K562 (cell line): ENCODE results near the gene BMP2K. TPM values are rescaled to one million over a fixed set of nuclear protein-coding genes. Genes with fewer than 3 reads are reported as not detected.
"Not testable (repeated sequence)": the region's sequence is repeated elsewhere in the genome, so short reads cannot be mapped to it uniquely, and the experiment has no call there.

Experiments used
- ATAC-seq: fragments of 200-7000 bp; cut with Tn5 transposase; 3 replicates; pipeline ENCODE4 v1.9.1; 2020; ENCODE audit warnings: moderate library complexity
- BruUV-seq: library from RNA; stranded (reverse); fragments of 400-500 nt; replicated peaks from 2 replicates; lab custom pipeline; 2021; lab: Mats Ljungman, UMichigan
- CTCF ChIA-PET: fragments of 300-600 bp; formaldehyde crosslinking; extraction: SDS; loops from one replicate; lab custom pipeline; 2021; ENCODE audit warnings: low intra/inter-chr PET ratio; lab: Yijun Ruan, JAX
- POLR2A ChIA-PET: fragments of 300-600, 350-650 bp; sonication (Branson Sonifier 250); formaldehyde crosslinking; extraction: SDS; loops from one replicate; lab custom pipeline; 2021; ENCODE audit warnings: antibody characterized with exemption, inconsistent platforms; lab: Yijun Ruan, JAX
- DNase-seq, 4 experiments: peaks; one replicate each; pipeline versions ENCODE4 v3.0.0 to v3.0.0-alpha.2; 2011 to 2018; ENCODE audit warnings: low spot score in 3 of 4, mixed read lengths in 3 of 4; ENCODE audit errors: extremely low read depth in 1 of 4
- FAIRE-seq: peaks from 2 replicates; lab custom pipeline; 2011; peaks lifted over from hg19 to GRCh38; lab: Jason Lieb, UNC
- H2AFZ ChIP-seq: 2 replicates; pipeline ENCODE4 v1.6.0; 2011; ENCODE audit warnings: low read depth, low read length, control low read depth, inconsistent platforms
- H3K27ac ChIP-seq: fragments of 200-600 bp; 3 replicates; pipeline ENCODE4 v1.8.0; 2011; ENCODE audit warnings: low read depth, mild to moderate bottlenecking, control low read depth, inconsistent platforms, low read length, moderate library complexity, mixed read lengths; ENCODE audit errors: extremely low read depth
- H3K27me3 ChIP-seq, 2 experiments: fragments of 300-600 bp in 1 of 2; 2 replicates in 1 of 2; 3 replicates in 1 of 2; pipeline versions ENCODE4 v1.6.0 to v1.8.0; 2011; ENCODE audit warnings: inconsistent platforms in 2 of 2, low read length in 2 of 2, mild to moderate bottlenecking in 1 of 2, mixed read lengths in 1 of 2, moderate library complexity in 1 of 2; ENCODE audit not compliant: control insufficient read depth in 2 of 2, insufficient read depth in 2 of 2
- H3K36me3 ChIP-seq: fragments of 300-600 bp; 3 replicates; pipeline ENCODE4 v1.8.0; 2011; ENCODE audit warnings: mild to moderate bottlenecking, low read length, inconsistent platforms; ENCODE audit not compliant: control insufficient read depth, insufficient read depth
- H3K4me1 ChIP-seq, 2 experiments: fragments of 200-600 bp in 1 of 2; replicated peaks in 1 of 2; 2 replicates in 1 of 2; 3 replicates in 1 of 2; pipeline versions ENCODE4 v1.5.1 to v1.8.0; 2011; ENCODE audit warnings: inconsistent platforms in 2 of 2, low read length in 2 of 2, mild to moderate bottlenecking in 1 of 2, mixed read lengths in 1 of 2, moderate library complexity in 1 of 2; ENCODE audit not compliant: control insufficient read depth in 2 of 2, insufficient read depth in 2 of 2
- H3K4me2 ChIP-seq: 2 replicates; pipeline ENCODE4 v1.6.1; 2011; ENCODE audit warnings: low read length, control low read depth, inconsistent platforms, mixed read lengths; ENCODE audit not compliant: insufficient read depth
- H3K4me3 ChIP-seq: fragments of 200-600 bp; sonication (generic), shearing (Covaris generic); 2 replicates; pipeline ENCODE4 v1.5.1; 2016; ENCODE audit warnings: control low read depth, inconsistent platforms
- H3K79me2 ChIP-seq: fragments of 200-600 bp; 3 replicates; pipeline ENCODE4 v1.8.0; 2011; ENCODE audit warnings: low read length, inconsistent platforms; ENCODE audit not compliant: control insufficient read depth, insufficient read depth
- H3K9ac ChIP-seq, 2 experiments: 2 replicates each; pipeline versions ENCODE4 v1.6.0 to v1.6.1; 2011; ENCODE audit warnings: low read depth in 2 of 2, low read length in 2 of 2, control low read depth in 1 of 2, inconsistent platforms in 1 of 2, mild to moderate bottlenecking in 1 of 2, mixed read lengths in 1 of 2; ENCODE audit not compliant: insufficient read depth in 1 of 2
- H3K9me1 ChIP-seq: one replicate; pipeline ENCODE4 v1.6.0; 2011; ENCODE audit warnings: inconsistent platforms, mild to moderate bottlenecking, low read length, moderate library complexity; ENCODE audit not compliant: control insufficient read depth, insufficient read depth
- H3K9me3 ChIP-seq: replicated peaks from 2 replicates; pipeline ENCODE4 v1.5.1; 2011; ENCODE audit warnings: low read depth, low read length, inconsistent platforms; ENCODE audit not compliant: control insufficient read depth, insufficient read depth
- H4K20me1 ChIP-seq: replicated peaks from 2 replicates; pipeline ENCODE4 v1.6.1; 2011; ENCODE audit warnings: low read length, inconsistent platforms, mixed read lengths; ENCODE audit not compliant: control insufficient read depth, insufficient read depth
- GABPB1 ChIP-seq: sonication (generic); formaldehyde crosslinking; IDR thresholded peaks from 2 replicates; pipeline ENCODE4 v1.8.0; 2022; ENCODE audit warnings: mild to moderate bottlenecking, missing genetic modification reagents
- HDAC2 ChIP-seq: fragments of 450-650 bp; IDR thresholded peaks from 2 replicates; pipeline ENCODE4 v1.6.1; 2016; ENCODE audit warnings: mild to moderate bottlenecking
- HNRNPH1 ChIP-seq: fragments of 200-400 bp; formaldehyde crosslinking; optimal IDR thresholded peaks from 2 replicates; pipeline ENCODE3; 2017; ENCODE audit warnings: low read depth, mild to moderate bottlenecking, low read length, moderate library complexity
- PRPF4 ChIP-seq: fragments of 200-400 bp; formaldehyde crosslinking; IDR thresholded peaks from one replicate; pipeline ENCODE4 v1.6.1; 2017; ENCODE audit warnings: low read length, low read depth, mild to moderate bottlenecking; ENCODE audit not compliant: insufficient read depth, poor library complexity, severe bottlenecking
- RREB1 ChIP-seq: fragments of 250-450 bp; sonication (Bioruptor Pico); IDR thresholded peaks from 2 replicates; pipeline ENCODE4 v1.4.0; 2020
- TBP ChIP-seq: optimal IDR thresholded peaks from 2 replicates; pipeline ENCODE3; 2011; ENCODE audit warnings: low read depth, low read length, improper control_type of control experiment
- ZNF347 ChIP-seq: fragments of 450-650 bp; formaldehyde crosslinking; IDR thresholded peaks from 2 replicates; pipeline ENCODE4 v1.4.0; 2020; ENCODE audit warnings: low read depth, mild to moderate bottlenecking, moderate library complexity
- WGBS: fragments of 100-300 bp; shearing (Covaris generic); methylation state at CpG from one replicate; pipeline ENCODE4 v1.1.6; 2016; ENCODE audit warnings: low coverage, mixed read lengths; ENCODE audit not compliant: insufficient coverage; ENCODE audit errors: missing lambda C conversion rate; 5-methylcytosine and 5-hydroxymethylcytosine counted together
- in situ Hi-C: fragments of 300-500 bp; cut with MboI; formaldehyde crosslinking; loops from 4 replicates; pipeline ENCODE4 v1.15.0; 2018; ENCODE audit warnings: inconsistent platforms, mixed read lengths
- intact Hi-C: fragments of 100-400 bp; cut with micrococcal nuclease; formaldehyde crosslinking; loops from 2 replicates; pipeline ENCODE4 v1.14.2; 2022
- polyA plus RNA-seq, 8 experiments: library from polyadenylated mRNA; depleted of rRNA in 4 of 8; stranded (reverse) in 5 of 8; unstranded in 3 of 8; fragments of >200 nt; fragmentation: Nextera tagmentation in 2 of 8; fragmentation: Illumina TruSeq in 1 of 8; extraction: Ambion mirVana in 2 of 8; extraction: Trizol in 1 of 8; gene quantifications; 2 replicates each; pipeline versions ENCODE4 v1.2.1 to v1.2.3, GENCODE V29; 2011 to 2014; ENCODE audit warnings: inconsistent platforms in 1 of 8, missing spikeins in 1 of 8
- total RNA-seq, 7 experiments: library from RNA; depleted of rRNA in 6 of 7; stranded (reverse); fragments of >200 nt in 6 of 7; fragmentation: Illumina TruSeq in 2 of 7; extraction: Trizol in 2 of 7; gene quantifications; 2 replicates each; pipeline versions ENCODE4 v1.2.1 to v1.2.3, GENCODE V29; 2011 to 2021; ENCODE audit warnings: low replicate concordance in 1 of 7

BMP2K gene
- total and polyA plus RNA-seq, 9 of the 15 experiments (the other 6 are each of a cell fraction or from before 2014, with no cell fraction given), result 17.0 to 217 (median 104) TPM

- no peak for TF ChIP-seq PRPF4
- no peak for TF ChIP-seq HNRNPH1
- no peak for TF ChIP-seq HDAC2
- no peak for TF ChIP-seq TBP
- TF ChIP-seq GABPB1 (CRISPR knock-in tag), result no peak
- no peak for TF ChIP-seq ZNF347
- TF ChIP-seq RREB1 (CRISPR knock-in tag), result no peak
- Histone ChIP-seq H3K27me3 (no peaks in the 10 kb centered on the region), H3K4me2 (no peak overlapping the region), H3K79me2 (peaks cover 77% of the 10 kb centered on the region), H3K4me1 (no peaks in the 10 kb centered on the region), H3K27ac (no peak overlapping the region), H4K20me1 (no peaks in the 10 kb centered on the region; the same call in 1 of the 2 replicates), H3K4me3 (no peak overlapping the region), H3K36me3 (peaks cover 93% of the 10 kb centered on the region), H2AFZ (no peak overlapping the region), H3K9me3 (no peaks in the 10 kb centered on the region), H3K9ac (no peak overlapping the region), H3K9me1 (no peaks in the 10 kb centered on the region)
- in situ Hi-C loops, result no loop called here
- intact Hi-C loops, result no loop called here
- ChIA-PET POLR2A (no interaction called here), CTCF (no interaction called here)
- ATAC-seq, result no peak
- no TSS peak for BruUV-seq
- FAIRE-seq, result no peak
- DNase-seq, result no peak
Measured at GRCh38 chr4:78829296-78829695, 53.1 kb downstream of the BMP2K start.

- intact Hi-C loops, DNase-seq, H3K9me3 ChIP-seq, H4K20me1 ChIP-seq, BruUV-seq, H3K4me3 ChIP-seq, in situ Hi-C loops, H2AFZ ChIP-seq, H3K27ac ChIP-seq, CTCF ChIA-PET, FAIRE-seq, H3K9me1 ChIP-seq, H3K9ac ChIP-seq, H3K4me1 ChIP-seq, ATAC-seq, H3K27me3 ChIP-seq, H3K4me2 ChIP-seq: not testable (repeated sequence)
- H3K79me2 ChIP-seq, result peaks cover 84% of the 10 kb centered on the region
- POLR2A ChIA-PET, result interaction anchor here (0.8 kb wide), 1 partner anchor 9 kb away, joined by 3 read pairs; no protein-coding TSS in a partner anchor
- peaks cover 92% of the 10 kb centered on the region for H3K36me3 ChIP-seq
- 86% methylated on average over 3 of the region's 3 CpGs for WGBS
Measured at GRCh38 chr4:78839676-78840075, 63.5 kb downstream of the BMP2K start.
